Measurements from ENCODE around the gene PBX2. TPM values are rescaled to one million over a fixed set of nuclear protein-coding genes. Genes with fewer than 3 reads are reported as not detected.

PBX2 gene
- total RNA-seq, 4 donors from 2014 or later = 51.0 to 84.7 (median 63.8) TPM

- no peak overlapping the region for H3K27ac ChIP-seq
- H3K4me1 ChIP-seq = no peaks in the 10 kb centered on the region
- no peaks in the 10 kb centered on the region for H3K36me3 ChIP-seq
- TF ChIP-seq CTCF (IDR thresholded peaks at IDR 0.05) = no peak
- no peak for TF ChIP-seq POLR2A (IDR thresholded peaks at IDR 0.05)
- TF ChIP-seq EP300 (IDR thresholded peaks at IDR 0.05) = no peak
- TF ChIP-seq POLR2AphosphoS5 (IDR thresholded peaks at IDR 0.05) = no peak
- no peak overlapping the region for H3K4me3 ChIP-seq
- DNase-seq (ENCODE audit: low spot score in 2 of 2) = peak in 1 of 2 donors; percentile 54
- 85% methylated on average over 6 of the region's 9 CpGs for WGBS
- no peaks in the 10 kb centered on the region for H3K27me3 ChIP-seq
- H3K9me3 ChIP-seq = no peaks in the 10 kb centered on the region
Measured at GRCh38 chr6:32203426-32204267, 13.6 kb upstream of the PBX2 start.

GRCh38 chr6:32202186-32202585, 12.2 kb upstream of the PBX2 start:
- Histone ChIP-seq H3K4me1 (peaks cover 3% of the 10 kb centered on the region), H3K36me3 (no peaks in the 10 kb centered on the region), H3K9me3 (no peaks in the 10 kb centered on the region), H3K27ac (no peak overlapping the region), H3K27me3 (no peaks in the 10 kb centered on the region), H3K4me3 (no peak overlapping the region)
- DNase-seq (ENCODE audit: low spot score in 2 of 2) = peak in 1 of 2 donors; percentile 51
- whole genome bisulfite sequencing = 84% methylated on average over 4 of the region's 9 CpGs
- TF ChIP-seq POLR2A (IDR thresholded peaks at IDR 0.05) = no peak
- TF ChIP-seq CTCF (IDR thresholded peaks at IDR 0.05) = no peak
- no peak for TF ChIP-seq POLR2AphosphoS5 (IDR thresholded peaks at IDR 0.05)
- no peak for TF ChIP-seq EP300 (IDR thresholded peaks at IDR 0.05)

- H3K4me3 ChIP-seq = no peak overlapping the region
- TF ChIP-seq EP300 (IDR thresholded peaks at IDR 0.05) (no peak), POLR2A (IDR thresholded peaks at IDR 0.05) (no peak), POLR2AphosphoS5 (IDR thresholded peaks at IDR 0.05) (no peak), CTCF (IDR thresholded peaks at IDR 0.05) (no peak)
- H3K9me3 ChIP-seq = no peaks in the 10 kb centered on the region
- H3K27ac ChIP-seq = no peak overlapping the region
- no peaks in the 10 kb centered on the region for H3K27me3 ChIP-seq
- peak in 1 of 2 donors; percentile 52 for DNase-seq (ENCODE audit: low spot score in 2 of 2)
- peaks cover 12% of the 10 kb centered on the region for H3K4me1 ChIP-seq
- WGBS = 91% methylated on average over 13 of the region's 13 CpGs
- no peaks in the 10 kb centered on the region for H3K36me3 ChIP-seq
Measured at GRCh38 chr6:32200711-32201475, 10.9 kb upstream of the PBX2 start.

GRCh38 chr6:32198866-32199265, 8.9 kb upstream of the PBX2 start:
- H3K27ac ChIP-seq = no peak overlapping the region
- TF ChIP-seq POLR2A (IDR thresholded peaks at IDR 0.05) = no peak
- TF ChIP-seq EP300 (IDR thresholded peaks at IDR 0.05) = no peak
- no peak for TF ChIP-seq CTCF (IDR thresholded peaks at IDR 0.05)
- TF ChIP-seq POLR2AphosphoS5 (IDR thresholded peaks at IDR 0.05) = no peak
- no peaks in the 10 kb centered on the region for H3K36me3 ChIP-seq
- peaks cover 22% of the 10 kb centered on the region for H3K4me1 ChIP-seq
- no peak for DNase-seq (ENCODE audit: low spot score in 2 of 2)
- H3K9me3 ChIP-seq = no peaks in the 10 kb centered on the region
- WGBS = 96% methylated on average over 15 of the region's 17 CpGs
- H3K27me3 ChIP-seq = no peaks in the 10 kb centered on the region
- no peak overlapping the region for H3K4me3 ChIP-seq

GRCh38 chr6:32198345-32198696, 8.3 kb upstream of the PBX2 start:
- Histone ChIP-seq H3K27ac (no peak overlapping the region), H3K4me3 (no peak overlapping the region)

More at GRCh38 chr6:32198345-32198696, 8.3 kb upstream of the PBX2 start:
- DNase-seq (ENCODE audit: low spot score in 2 of 2) = no peak
- 55% methylated on average over 3 of the region's 3 CpGs for WGBS
- H3K9me3 ChIP-seq = no peaks in the 10 kb centered on the region
- H3K4me1 ChIP-seq = peaks cover 26% of the 10 kb centered on the region
- H3K27me3 ChIP-seq = no peaks in the 10 kb centered on the region
- H3K36me3 ChIP-seq = no peaks in the 10 kb centered on the region
- TF ChIP-seq POLR2AphosphoS5 (IDR thresholded peaks at IDR 0.05) (no peak), EP300 (IDR thresholded peaks at IDR 0.05) (no peak), CTCF (IDR thresholded peaks at IDR 0.05) (no peak), POLR2A (IDR thresholded peaks at IDR 0.05) (no peak)
